Kidney (tissue), 14 donors: ENCODE measurements around the gene OR1F1. TPM values are rescaled to one million over a fixed set of nuclear protein-coding genes. Genes with fewer than 3 reads are reported as not detected.

Experiments used
- DNase-seq, 5 donors: peaks; one replicate each; pipeline ENCODE4 v3.0.0-alpha.2; 2013 to 2020
- FAIRE-seq: peaks from 2 replicates; lab custom pipeline; 2012; peaks lifted over from hg19 to GRCh38; lab: Jason Lieb, UNC
- H3K27ac ChIP-seq, 2 donors: one replicate each; pipeline ENCODE4 v1.7.0; 2013; ENCODE audit warnings: low read depth in 2 of 2, low read length in 2 of 2, inconsistent platforms in 1 of 2
- H3K27me3 ChIP-seq: one replicate; pipeline ENCODE4 v1.7.1; 2013; ENCODE audit warnings: low read length, inconsistent platforms; ENCODE audit not compliant: control insufficient read depth, insufficient read depth
- H3K36me3 ChIP-seq, 3 donors: one replicate each; pipeline versions ENCODE4 v1.7.0 to v1.7.1; 2013; ENCODE audit warnings: low read length in 3 of 3, control low read depth in 1 of 3, inconsistent platforms in 1 of 3; ENCODE audit not compliant: insufficient read depth in 3 of 3, control insufficient read depth in 2 of 3
- H3K4me1 ChIP-seq, 3 donors: one replicate each; pipeline versions ENCODE4 v1.7.0 to v1.7.1; 2013; ENCODE audit warnings: low read length in 3 of 3, inconsistent platforms in 1 of 3, low read depth in 1 of 3; ENCODE audit not compliant: control insufficient read depth in 2 of 3, insufficient read depth in 2 of 3
- H3K4me3 ChIP-seq, 3 donors: one replicate each; pipeline versions ENCODE4 v1.7.0 to v1.8.1; 2013; ENCODE audit warnings: low read length in 3 of 3, control low read depth in 1 of 3, inconsistent platforms in 1 of 3
- H3K9ac ChIP-seq, 3 donors: one replicate each; pipeline versions ENCODE4 v1.7.0 to v1.7.1; 2013; ENCODE audit warnings: low read length in 3 of 3, control low read depth in 1 of 3, inconsistent platforms in 1 of 3
- H3K9me3 ChIP-seq, 3 donors: one replicate each; pipeline versions ENCODE4 v1.7.0 to v1.7.1; 2013; ENCODE audit warnings: low read length in 3 of 3, control low read depth in 1 of 3, inconsistent platforms in 1 of 3; ENCODE audit not compliant: control insufficient read depth in 2 of 3, insufficient read depth in 1 of 3
- intact Hi-C: fragments of 100-400 bp; cut with DNase I; formaldehyde crosslinking; loops from one replicate; pipeline ENCODE4 v1.11.1; 2022
- polyA plus RNA-seq: library from polyadenylated mRNA; stranded (reverse); fragments of 350-450 nt; fragmentation: Illumina TruSeq; extraction: RNeasy Lipid Tissue Mini Kit (QIAGEN cat#74804); gene quantifications from one replicate; pipeline ENCODE4 v1.2.3, GENCODE V29; 2014; ENCODE audit warnings: low read depth, low replicate concordance; ENCODE audit not compliant: insufficient read depth
- total RNA-seq: library from RNA; stranded (reverse); fragmentation: NEBNext Ultra II Directional; extraction: Animal tissue kit (Norgen Biotek cat#: 25700); gene quantifications from one replicate; pipeline ENCODE4 v1.2.1, GENCODE V29; 2021
- TF ChIP-seq, protein P1 (sequence below): IDR thresholded peaks from 3 replicates; pipeline ENCODE4 v1.5.1; 2012; ENCODE audit warnings: mild to moderate bottlenecking, moderate library complexity, borderline replicate concordance; ENCODE audit not compliant: insufficient read depth; ENCODE audit errors: extremely low read depth
- donor health status: control.
- donor health status: control.
- donor health status: control.
- donor health status: control.
- donor health status: control.
- donor health status: DM: yes; HTN: yes; CAD: no.
- donor health status: Normal renal cell carcinoma (clear cell type).

The OR1F1 gene
- total and polyA plus RNA-seq, 2 donors from 2014 or later = not detected

DNA sequence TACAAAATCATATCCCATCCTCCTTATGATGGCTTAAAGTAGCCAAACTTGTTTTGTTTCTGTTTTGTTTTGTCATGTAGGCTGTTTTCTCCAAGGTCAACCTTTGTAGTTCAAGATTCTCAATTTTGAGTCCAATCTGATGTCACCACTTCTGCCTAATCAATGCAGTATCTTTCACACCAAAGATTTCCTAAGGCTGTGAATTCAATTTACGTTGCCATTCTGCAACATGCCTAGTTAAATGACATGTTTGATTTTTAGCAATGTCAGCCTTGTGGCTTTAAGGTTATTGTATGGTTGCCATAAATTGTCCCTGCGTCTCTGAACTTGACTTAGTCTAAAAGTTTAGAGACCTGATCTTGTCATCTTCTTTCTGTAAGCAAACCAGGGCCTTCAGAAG is 32.8 kb upstream of the OR1F1 start:
- Histone ChIP-seq H3K27ac (no peak overlapping the region), H3K4me3 (no peak overlapping the region), H3K9me3 (no peaks in the 10 kb centered on the region), H3K9ac (no peak overlapping the region), H3K27me3 (peaks cover 7% of the 10 kb centered on the region), H3K36me3 (no peaks in the 10 kb centered on the region), H3K4me1 (peaks cover 0 to 7% (median 3%) of the 10 kb centered on the region in 3 donors)
- DNase-seq = no peak
- FAIRE-seq = no peak
- intact Hi-C loops = no loop called here
- TF ChIP-seq, protein P1, sequence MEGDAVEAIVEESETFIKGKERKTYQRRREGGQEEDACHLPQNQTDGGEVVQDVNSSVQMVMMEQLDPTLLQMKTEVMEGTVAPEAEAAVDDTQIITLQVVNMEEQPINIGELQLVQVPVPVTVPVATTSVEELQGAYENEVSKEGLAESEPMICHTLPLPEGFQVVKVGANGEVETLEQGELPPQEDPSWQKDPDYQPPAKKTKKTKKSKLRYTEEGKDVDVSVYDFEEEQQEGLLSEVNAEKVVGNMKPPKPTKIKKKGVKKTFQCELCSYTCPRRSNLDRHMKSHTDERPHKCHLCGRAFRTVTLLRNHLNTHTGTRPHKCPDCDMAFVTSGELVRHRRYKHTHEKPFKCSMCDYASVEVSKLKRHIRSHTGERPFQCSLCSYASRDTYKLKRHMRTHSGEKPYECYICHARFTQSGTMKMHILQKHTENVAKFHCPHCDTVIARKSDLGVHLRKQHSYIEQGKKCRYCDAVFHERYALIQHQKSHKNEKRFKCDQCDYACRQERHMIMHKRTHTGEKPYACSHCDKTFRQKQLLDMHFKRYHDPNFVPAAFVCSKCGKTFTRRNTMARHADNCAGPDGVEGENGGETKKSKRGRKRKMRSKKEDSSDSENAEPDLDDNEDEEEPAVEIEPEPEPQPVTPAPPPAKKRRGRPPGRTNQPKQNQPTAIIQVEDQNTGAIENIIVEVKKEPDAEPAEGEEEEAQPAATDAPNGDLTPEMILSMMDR = no peak

DNA sequence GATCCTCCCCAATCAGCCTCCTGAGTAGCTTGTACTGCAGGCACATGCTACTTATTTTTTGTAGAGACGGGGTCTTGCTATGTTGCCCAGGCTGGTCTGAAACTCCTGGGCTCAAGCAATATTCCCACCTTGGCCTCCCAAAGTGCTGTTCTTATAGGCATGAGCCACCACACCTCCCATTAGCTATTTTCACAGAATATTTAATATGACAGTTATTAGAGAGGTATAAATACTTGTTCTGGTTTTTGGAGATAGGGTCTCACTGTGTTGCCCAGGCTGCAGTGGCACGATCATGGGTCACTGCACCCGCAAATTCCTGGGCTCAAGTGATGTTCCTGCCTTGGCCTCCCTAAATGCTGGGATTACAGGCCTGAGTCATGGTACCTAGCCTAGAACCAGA is 32.0 kb upstream of the OR1F1 start:
- Histone ChIP-seq H3K27ac (no peak overlapping the region), H3K4me1 (peaks cover 0 to 7% (median 3%) of the 10 kb centered on the region in 3 donors), H3K9me3 (no peaks in the 10 kb centered on the region), H3K27me3 (peaks cover 8% of the 10 kb centered on the region), H3K36me3 (no peaks in the 10 kb centered on the region), H3K4me3 (no peak overlapping the region), H3K9ac (no peak overlapping the region)
- no peak for FAIRE-seq
- TF ChIP-seq, protein P1 = no peak
- intact Hi-C loops = no loop called here
- peak in 1 of 5 donors; percentile 18 for DNase-seq

DNA sequence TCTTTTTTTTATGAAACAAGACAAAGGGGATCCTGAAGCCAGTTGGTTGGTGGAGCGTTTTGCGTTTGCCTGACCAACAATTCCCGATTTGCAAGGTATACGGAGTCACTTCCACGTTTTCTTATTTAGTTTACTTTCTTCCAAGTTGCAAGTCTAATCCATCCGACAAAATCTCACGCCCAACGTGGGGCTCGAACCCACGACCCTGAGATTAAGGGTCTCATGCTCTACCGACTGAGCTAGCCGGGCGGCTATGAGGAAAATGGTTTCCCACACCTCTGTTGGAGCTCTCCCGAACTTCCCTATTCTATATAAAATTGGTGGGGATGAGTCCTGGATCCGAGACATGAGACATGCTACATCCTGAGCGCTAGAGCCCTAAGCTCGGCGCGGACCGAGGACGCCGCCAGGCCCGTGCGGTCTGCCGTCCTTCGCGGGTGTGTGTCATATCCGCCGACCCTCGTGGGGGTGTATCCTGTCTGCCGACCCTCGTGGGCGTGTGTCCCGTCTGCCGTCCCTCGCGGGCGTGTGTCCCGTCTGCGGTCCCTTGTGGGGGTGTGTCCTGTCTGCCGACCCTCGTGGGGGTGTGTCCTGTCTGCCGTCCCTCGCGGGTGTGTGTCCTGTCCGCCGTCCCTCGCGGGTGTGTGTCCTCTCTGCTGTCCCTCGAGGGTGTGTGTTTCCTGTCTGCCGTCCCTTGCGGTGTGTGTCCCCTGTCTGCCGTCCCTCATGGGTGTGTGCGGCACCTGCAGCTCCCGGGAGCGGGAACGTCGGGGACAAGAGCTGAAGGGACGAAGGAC is 30.6 kb upstream of the OR1F1 start:
- H3K9ac ChIP-seq = peak overlapping the region; percentile 15 to 62 (median 30)
- H3K4me1 ChIP-seq = peaks cover 0 to 7% (median 1%) of the 10 kb centered on the region in 3 donors
- no peaks in the 10 kb centered on the region for H3K36me3 ChIP-seq
- TF ChIP-seq, protein P1 = no peak
- intact Hi-C loops = no loop called here
- peak; percentile 84 to 87 (median 85) for DNase-seq
- no peaks in the 10 kb centered on the region for H3K9me3 ChIP-seq
- FAIRE-seq = no peak
- H3K4me3 ChIP-seq = peak overlapping the region; percentile 39 to 73 (median 65)
- peak overlapping the region in 1 of 2 donors; percentile 76 for H3K27ac ChIP-seq
- peaks cover 10% of the 10 kb centered on the region for H3K27me3 ChIP-seq
